GM12878 (cell line): ENCODE measurements around the gene TMEM255B. TPM values are rescaled to one million over a fixed set of nuclear protein-coding genes. Genes with fewer than 3 reads are reported as not detected.

Source experiments
- ATAC-seq: fragments of 200-7000 bp; cut with Tn5 transposase; 3 replicates; pipeline ENCODE4 v1.9.1; 2020; ENCODE audit warnings: mild to moderate bottlenecking, moderate library complexity
- BruUV-seq: library from RNA; stranded (reverse); fragments of 400-500 nt; replicated peaks from 2 replicates; lab custom pipeline; 2021; lab: Mats Ljungman, UMichigan
- CTCF ChIA-PET: fragments of 300-600 bp; sonication (Branson Sonifier 250); formaldehyde crosslinking; extraction: SDS; loops from one replicate; lab custom pipeline; 2021; ENCODE audit warnings: inconsistent platforms; lab: Yijun Ruan, JAX
- POLR2A ChIA-PET: fragments of 350-600 bp; formaldehyde crosslinking; extraction: SDS; loops from one replicate; lab custom pipeline; 2021; ENCODE audit warnings: inconsistent platforms; lab: Charles Lee
- RAD21 ChIA-PET: fragments of 300-600 bp; sonication (Branson Sonifier 250); formaldehyde crosslinking; loops from one replicate; lab custom pipeline; 2023; ENCODE audit warnings: antibody characterized with exemption; ENCODE audit not compliant: unreplicated experiment; lab: Charles Lee
- SMC1A ChIA-PET: fragments of 300-600 bp; sonication (Branson Sonifier 250); formaldehyde crosslinking; loops from one replicate; lab custom pipeline; 2023; ENCODE audit not compliant: unreplicated experiment, uncharacterized antibody; lab: Charles Lee
- DNase-seq: peaks from one replicate; pipeline ENCODE4 v3.0.0-alpha.2; 2011; ENCODE audit warnings: low read depth, low spot score
- FAIRE-seq: peaks from 3 replicates; lab custom pipeline; 2011; peaks lifted over from hg19 to GRCh38; lab: Jason Lieb, UNC
- H2AFZ ChIP-seq: 2 replicates; pipeline ENCODE4 v1.6.0; 2011; ENCODE audit warnings: low read depth, low read length, control low read depth; ENCODE audit not compliant: control insufficient read depth
- H3K27ac ChIP-seq: 2 replicates; pipeline ENCODE4 v1.5.1; 2011; ENCODE audit warnings: control low read depth; ENCODE audit not compliant: control insufficient read depth, insufficient read depth
- H3K27me3 ChIP-seq, 2 experiments: replicated peaks in 1 of 2; 2 replicates each; pipeline versions ENCODE4 v1.6.0 to v1.6.1; 2011; ENCODE audit warnings: low read length in 1 of 2; ENCODE audit not compliant: control insufficient read depth in 2 of 2, insufficient read depth in 2 of 2
- H3K36me3 ChIP-seq, 2 experiments: 2 replicates each; pipeline ENCODE4 v1.5.1; 2011; ENCODE audit warnings: low read length in 1 of 2; ENCODE audit not compliant: control insufficient read depth in 2 of 2, insufficient read depth in 2 of 2
- H3K4me1 ChIP-seq: 2 replicates; pipeline ENCODE4 v1.6.1; 2011; ENCODE audit warnings: mild to moderate bottlenecking, low read length, moderate library complexity, mixed read lengths; ENCODE audit not compliant: control insufficient read depth, insufficient read depth
- H3K4me2 ChIP-seq: 2 replicates; pipeline ENCODE4 v1.6.0; 2011; ENCODE audit warnings: control low read depth; ENCODE audit not compliant: control insufficient read depth, insufficient read depth
- H3K4me3 ChIP-seq: fragments of 200-600 bp; sonication (generic); 2 replicates; pipeline ENCODE4 v1.5.1; 2016
- H3K79me2 ChIP-seq: 2 replicates; pipeline ENCODE4 v1.6.0; 2011; ENCODE audit warnings: low read length; ENCODE audit not compliant: control insufficient read depth, insufficient read depth
- H3K9ac ChIP-seq: 2 replicates; pipeline ENCODE4 v1.8.0; 2011; ENCODE audit warnings: low read length, control low read depth, mixed read lengths; ENCODE audit not compliant: control insufficient read depth, insufficient read depth
- H3K9me3 ChIP-seq: replicated peaks from 3 replicates; pipeline ENCODE4 v1.5.1; 2011; ENCODE audit warnings: mild to moderate bottlenecking, low read length; ENCODE audit not compliant: control insufficient read depth, insufficient read depth
- H4K20me1 ChIP-seq: 2 replicates; pipeline ENCODE4 v1.6.0; 2011; ENCODE audit not compliant: control insufficient read depth, insufficient read depth
- JUND ChIP-seq: IDR thresholded peaks from 2 replicates; pipeline ENCODE4 v1.6.1; 2012; ENCODE audit warnings: low read depth, mild to moderate bottlenecking, low read length, improper control_type of control experiment, moderate library complexity
- MEF2A ChIP-seq: IDR thresholded peaks from 2 replicates; pipeline ENCODE4 v1.6.1; 2011; ENCODE audit warnings: low read depth, mild to moderate bottlenecking, low read length, moderate library complexity; ENCODE audit not compliant: insufficient read depth
- RAD51 ChIP-seq: fragments of 450-650 bp; IDR thresholded peaks from 2 replicates; pipeline ENCODE4 v1.6.1; 2016; ENCODE audit warnings: moderate library complexity, mild to moderate bottlenecking, inconsistent platforms
- RBBP5 ChIP-seq: fragments of 200-600 bp; sonication (generic); conservative IDR thresholded peaks from 2 replicates; pipeline ENCODE4 v1.6.1; 2016
- SMAD1 ChIP-seq: fragments of 450-650 bp; IDR thresholded peaks from 2 replicates; pipeline ENCODE4 v1.6.1; 2018; ENCODE audit warnings: mild to moderate bottlenecking, low read depth; ENCODE audit not compliant: partially characterized antibody
- TBL1XR1 ChIP-seq: IDR thresholded peaks from 2 replicates; pipeline ENCODE4 v1.6.1; 2012; ENCODE audit warnings: low read depth, low read length, improper control_type of control experiment
- ZBED1 ChIP-seq: IDR thresholded peaks from 2 replicates; pipeline ENCODE4 v1.6.1; 2016; ENCODE audit warnings: borderline replicate concordance
- ZZZ3 ChIP-seq: IDR thresholded peaks from 2 replicates; pipeline ENCODE4 v1.6.1; 2011; ENCODE audit warnings: low read depth; ENCODE audit not compliant: control insufficient read depth, insufficient read length
- WGBS: methylation state at CpG from one replicate; pipeline ENCODE4 v1.1.6; 2016; ENCODE audit warnings: low lambda C conversion rate; ENCODE audit not compliant: insufficient replicate concordance, insufficient coverage; ENCODE audit errors: missing lambda C conversion rate; 5-methylcytosine and 5-hydroxymethylcytosine counted together
- in situ Hi-C: fragments of 300-500 bp; cut with MboI; formaldehyde crosslinking; loops from 9 replicates; pipeline ENCODE4 v1.14.3; 2018; ENCODE audit warnings: mixed read lengths
- intact Hi-C: fragments of 100-400 bp; cut with micrococcal nuclease; formaldehyde crosslinking; loops from one replicate; pipeline ENCODE4 v1.14.2; 2022; ENCODE audit not compliant: unreplicated experiment
- polyA plus RNA-seq, 11 experiments: library from polyadenylated mRNA; depleted of rRNA in 4 of 11; unstranded in 6 of 11; stranded (reverse) in 5 of 11; fragments of >200 nt; fragmentation: Nextera tagmentation in 4 of 11; fragmentation: Illumina TruSeq in 1 of 11; extraction: Ambion mirVana in 4 of 11; extraction: Trizol in 1 of 11; gene quantifications; 1 replicate in 1 of 11; 2 replicates in 10 of 11; pipeline versions ENCODE4 v1.2.1 to v1.2.3, GENCODE V29; 2011 to 2016; ENCODE audit warnings: inconsistent platforms in 2 of 11, missing spikeins in 2 of 11, low read depth in 1 of 11
- total RNA-seq, 4 experiments: library from RNA; depleted of rRNA in 3 of 4; stranded (reverse); fragments of >200 nt in 3 of 4; fragmentation: Illumina TruSeq in 1 of 4; extraction: Trizol in 1 of 4; gene quantifications; 2 replicates each; pipeline versions ENCODE4 v1.2.1 to v1.2.3, GENCODE V29; 2013 to 2021
- TF ChIP-seq, protein P1 (sequence below): fragments of 450-650 bp; IDR thresholded peaks from 2 replicates; pipeline ENCODE4 v1.6.1; 2017; ENCODE audit warnings: low read depth, mild to moderate bottlenecking, moderate library complexity
- TF ChIP-seq, protein P2 (sequence below): fragments of 450-650 bp; IDR thresholded peaks from 2 replicates; pipeline ENCODE4 v1.6.1; 2017; ENCODE audit warnings: borderline replicate concordance
- TF ChIP-seq, protein P3 (sequence below): fragments of 450-650 bp; IDR thresholded peaks from 2 replicates; pipeline ENCODE4 v1.6.1; 2017; ENCODE audit warnings: mild to moderate bottlenecking, moderate library complexity
- TF ChIP-seq, protein P4 (sequence below): IDR thresholded peaks from 2 replicates; pipeline ENCODE4 v1.6.1; 2012; ENCODE audit warnings: low read depth, low read length, improper control_type of control experiment

TMEM255B gene
- total and polyA plus RNA-seq, 10 of the 15 experiments (the other 5 are each of a cell fraction or from before 2014, with no cell fraction given), result 0.04 to 0.62 (median 0.13) TPM; not detected in 3

DNA sequence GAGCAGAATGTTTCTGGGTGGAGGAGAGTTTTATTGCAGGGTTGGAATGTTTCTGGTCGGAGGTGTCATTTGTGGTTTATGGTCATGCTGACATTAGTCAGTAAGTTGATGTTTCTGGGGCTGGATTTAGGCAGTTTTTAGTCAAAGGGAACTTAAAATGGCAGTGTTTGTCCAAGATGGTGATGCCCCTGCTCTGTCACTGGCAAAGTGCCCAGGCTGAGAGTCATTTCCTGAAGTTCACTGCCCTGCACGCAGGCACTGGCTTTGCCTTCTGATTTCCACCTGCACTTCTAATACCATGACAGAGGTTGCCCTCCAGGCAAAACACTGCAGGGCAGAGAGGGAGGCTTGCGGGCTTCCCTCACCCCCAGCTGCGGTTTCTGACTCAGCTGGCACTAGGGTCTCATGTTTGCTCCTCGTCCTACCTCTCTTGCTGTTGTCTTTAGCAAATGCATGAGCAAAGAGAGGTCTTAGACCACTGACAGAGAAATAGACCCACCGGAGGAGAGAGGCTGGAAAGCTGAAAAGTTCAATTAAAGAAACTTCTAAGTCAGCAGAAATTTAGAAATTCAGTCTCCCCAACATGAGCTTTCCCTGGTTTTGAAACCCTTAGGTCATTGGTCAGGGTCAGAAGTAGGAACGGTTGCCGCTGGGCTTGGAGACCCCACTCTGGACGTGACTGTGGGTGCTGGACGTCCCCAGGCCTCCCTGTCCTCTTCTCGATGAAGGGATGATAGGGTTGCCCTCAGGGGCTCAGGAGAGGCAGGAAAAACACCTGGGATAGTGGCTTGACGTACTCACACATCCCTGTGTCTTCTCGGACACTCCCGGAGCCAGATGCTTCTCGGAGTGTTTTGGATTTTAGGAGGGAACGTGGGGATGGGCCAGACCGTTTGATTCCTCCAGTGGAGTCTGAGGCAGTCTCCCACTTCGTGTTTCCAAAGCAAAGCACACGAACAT lies 26.3 kb downstream of the TMEM255B start (continued):
- TF ChIP-seq, protein P1, sequence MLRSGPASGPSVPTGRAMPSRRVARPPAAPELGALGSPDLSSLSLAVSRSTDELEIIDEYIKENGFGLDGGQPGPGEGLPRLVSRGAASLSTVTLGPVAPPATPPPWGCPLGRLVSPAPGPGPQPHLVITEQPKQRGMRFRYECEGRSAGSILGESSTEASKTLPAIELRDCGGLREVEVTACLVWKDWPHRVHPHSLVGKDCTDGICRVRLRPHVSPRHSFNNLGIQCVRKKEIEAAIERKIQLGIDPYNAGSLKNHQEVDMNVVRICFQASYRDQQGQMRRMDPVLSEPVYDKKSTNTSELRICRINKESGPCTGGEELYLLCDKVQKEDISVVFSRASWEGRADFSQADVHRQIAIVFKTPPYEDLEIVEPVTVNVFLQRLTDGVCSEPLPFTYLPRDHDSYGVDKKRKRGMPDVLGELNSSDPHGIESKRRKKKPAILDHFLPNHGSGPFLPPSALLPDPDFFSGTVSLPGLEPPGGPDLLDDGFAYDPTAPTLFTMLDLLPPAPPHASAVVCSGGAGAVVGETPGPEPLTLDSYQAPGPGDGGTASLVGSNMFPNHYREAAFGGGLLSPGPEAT, result no peak
- TF ChIP-seq SMAD1, result no peak
- TF ChIP-seq, protein P2, sequence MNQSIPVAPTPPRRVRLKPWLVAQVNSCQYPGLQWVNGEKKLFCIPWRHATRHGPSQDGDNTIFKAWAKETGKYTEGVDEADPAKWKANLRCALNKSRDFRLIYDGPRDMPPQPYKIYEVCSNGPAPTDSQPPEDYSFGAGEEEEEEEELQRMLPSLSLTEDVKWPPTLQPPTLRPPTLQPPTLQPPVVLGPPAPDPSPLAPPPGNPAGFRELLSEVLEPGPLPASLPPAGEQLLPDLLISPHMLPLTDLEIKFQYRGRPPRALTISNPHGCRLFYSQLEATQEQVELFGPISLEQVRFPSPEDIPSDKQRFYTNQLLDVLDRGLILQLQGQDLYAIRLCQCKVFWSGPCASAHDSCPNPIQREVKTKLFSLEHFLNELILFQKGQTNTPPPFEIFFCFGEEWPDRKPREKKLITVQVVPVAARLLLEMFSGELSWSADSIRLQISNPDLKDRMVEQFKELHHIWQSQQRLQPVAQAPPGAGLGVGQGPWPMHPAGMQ, result no peak
- TF ChIP-seq, all 136 proteins: peak for 0

DNA sequence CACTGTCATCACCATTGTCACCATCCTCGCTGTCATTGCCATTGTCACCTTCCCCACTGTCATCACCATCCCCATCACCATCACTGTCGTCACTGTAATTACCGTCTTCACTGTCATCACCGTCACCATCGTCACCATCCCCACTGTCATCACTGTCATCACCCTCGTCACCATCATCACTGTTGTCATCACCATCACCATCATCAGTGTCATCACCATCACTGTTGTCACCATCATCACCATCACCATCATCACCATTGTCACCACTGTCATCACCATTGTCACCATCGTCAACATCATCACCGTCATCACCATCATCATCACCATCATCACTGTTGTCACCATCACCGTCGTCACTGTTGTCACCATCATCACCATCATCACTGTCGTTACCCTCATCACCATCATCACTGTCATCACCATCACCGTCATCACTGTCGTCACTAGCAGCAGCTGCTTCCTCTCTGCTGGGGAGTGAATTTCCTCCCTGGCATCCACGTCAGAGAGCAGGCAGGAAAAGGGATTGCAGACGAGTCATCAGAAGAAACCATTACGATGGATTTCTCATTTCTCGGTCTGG lies 27.3 kb downstream of the TMEM255B start:
- no peak for DNase-seq
- BruUV-seq, result no TSS peak
- H2AFZ ChIP-seq, result no peak overlapping the region
- in situ Hi-C loops (no loop called here), intact Hi-C loops (no loop called here)
- no peak overlapping the region for H3K4me2 ChIP-seq
- no peaks in the 10 kb centered on the region for H3K36me3 ChIP-seq
- H4K20me1 ChIP-seq, result no peaks in the 10 kb centered on the region
- ChIA-PET RAD21 (no interaction called here), POLR2A (no interaction called here), CTCF (no interaction called here), SMC1A (no interaction called here)
- H3K4me3 ChIP-seq, result no peak overlapping the region
- no peak for ATAC-seq
- no peaks in the 10 kb centered on the region for H3K9me3 ChIP-seq
- no peak for FAIRE-seq
- H3K4me1 ChIP-seq, result no peaks in the 10 kb centered on the region
- H3K79me2 ChIP-seq, result no peaks in the 10 kb centered on the region
- no peak overlapping the region for H3K27ac ChIP-seq
- no peak overlapping the region for H3K9ac ChIP-seq
- no peaks in the 10 kb centered on the region; a peak in 2 of 4 replicates for H3K27me3 ChIP-seq
- 67% methylated on average over 17 of the region's 17 CpGs for WGBS
- TF ChIP-seq TBL1XR1, result no peak
- TF ChIP-seq, protein P3, sequence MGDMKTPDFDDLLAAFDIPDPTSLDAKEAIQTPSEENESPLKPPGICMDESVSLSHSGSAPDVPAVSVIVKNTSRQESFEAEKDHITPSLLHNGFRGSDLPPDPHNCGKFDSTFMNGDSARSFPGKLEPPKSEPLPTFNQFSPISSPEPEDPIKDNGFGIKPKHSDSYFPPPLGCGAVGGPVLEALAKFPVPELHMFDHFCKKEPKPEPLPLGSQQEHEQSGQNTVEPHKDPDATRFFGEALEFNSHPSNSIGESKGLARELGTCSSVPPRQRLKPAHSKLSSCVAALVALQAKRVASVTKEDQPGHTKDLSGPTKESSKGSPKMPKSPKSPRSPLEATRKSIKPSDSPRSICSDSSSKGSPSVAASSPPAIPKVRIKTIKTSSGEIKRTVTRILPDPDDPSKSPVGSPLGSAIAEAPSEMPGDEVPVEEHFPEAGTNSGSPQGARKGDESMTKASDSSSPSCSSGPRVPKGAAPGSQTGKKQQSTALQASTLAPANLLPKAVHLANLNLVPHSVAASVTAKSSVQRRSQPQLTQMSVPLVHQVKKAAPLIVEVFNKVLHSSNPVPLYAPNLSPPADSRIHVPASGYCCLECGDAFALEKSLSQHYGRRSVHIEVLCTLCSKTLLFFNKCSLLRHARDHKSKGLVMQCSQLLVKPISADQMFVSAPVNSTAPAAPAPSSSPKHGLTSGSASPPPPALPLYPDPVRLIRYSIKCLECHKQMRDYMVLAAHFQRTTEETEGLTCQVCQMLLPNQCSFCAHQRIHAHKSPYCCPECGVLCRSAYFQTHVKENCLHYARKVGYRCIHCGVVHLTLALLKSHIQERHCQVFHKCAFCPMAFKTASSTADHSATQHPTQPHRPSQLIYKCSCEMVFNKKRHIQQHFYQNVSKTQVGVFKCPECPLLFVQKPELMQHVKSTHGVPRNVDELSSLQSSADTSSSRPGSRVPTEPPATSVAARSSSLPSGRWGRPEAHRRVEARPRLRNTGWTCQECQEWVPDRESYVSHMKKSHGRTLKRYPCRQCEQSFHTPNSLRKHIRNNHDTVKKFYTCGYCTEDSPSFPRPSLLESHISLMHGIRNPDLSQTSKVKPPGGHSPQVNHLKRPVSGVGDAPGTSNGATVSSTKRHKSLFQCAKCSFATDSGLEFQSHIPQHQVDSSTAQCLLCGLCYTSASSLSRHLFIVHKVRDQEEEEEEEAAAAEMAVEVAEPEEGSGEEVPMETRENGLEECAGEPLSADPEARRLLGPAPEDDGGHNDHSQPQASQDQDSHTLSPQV, result no peak
- TF ChIP-seq JUND, result no peak
- no peak for TF ChIP-seq MEF2A
- TF ChIP-seq RAD51, result no peak
- no peak for TF ChIP-seq RBBP5
- TF ChIP-seq, protein P4, sequence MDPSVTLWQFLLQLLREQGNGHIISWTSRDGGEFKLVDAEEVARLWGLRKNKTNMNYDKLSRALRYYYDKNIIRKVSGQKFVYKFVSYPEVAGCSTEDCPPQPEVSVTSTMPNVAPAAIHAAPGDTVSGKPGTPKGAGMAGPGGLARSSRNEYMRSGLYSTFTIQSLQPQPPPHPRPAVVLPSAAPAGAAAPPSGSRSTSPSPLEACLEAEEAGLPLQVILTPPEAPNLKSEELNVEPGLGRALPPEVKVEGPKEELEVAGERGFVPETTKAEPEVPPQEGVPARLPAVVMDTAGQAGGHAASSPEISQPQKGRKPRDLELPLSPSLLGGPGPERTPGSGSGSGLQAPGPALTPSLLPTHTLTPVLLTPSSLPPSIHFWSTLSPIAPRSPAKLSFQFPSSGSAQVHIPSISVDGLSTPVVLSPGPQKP, result no peak
- no peak for TF ChIP-seq ZBED1
- no peak for TF ChIP-seq ZZZ3
